Uterus (tissue), 4 donors: Measurements from ENCODE around the gene NEK4. TPM values are rescaled to one million over a fixed set of nuclear protein-coding genes. Genes with fewer than 3 reads are reported as not detected.

Experiments used
- DNase-seq, 2 donors: peaks; one replicate each; pipeline ENCODE4 v3.0.0-alpha.2; 2019 to 2020
- H3K27ac ChIP-seq, 2 donors: fragments of 200-600 bp; sonication (generic); 1 replicate in 1 of 2; 2 replicates in 1 of 2; pipeline ENCODE4 v1.5.1; 2016 to 2018
- H3K27me3 ChIP-seq, 2 donors: fragments of 200-600 bp; sonication (generic); one replicate each; pipeline ENCODE4 v1.5.1; 2018 to 2019; ENCODE audit warnings: control low read depth in 1 of 2
- H3K36me3 ChIP-seq, 2 donors: fragments of 200-600 bp; sonication (generic); one replicate each; pipeline ENCODE4 v1.5.1; 2019; ENCODE audit warnings: control low read depth in 1 of 2
- H3K4me1 ChIP-seq, 2 donors: fragments of 200-600 bp; sonication (generic); one replicate each; pipeline ENCODE4 v1.5.1; 2018 to 2019; ENCODE audit warnings: control low read depth in 1 of 2
- H3K4me3 ChIP-seq, 2 donors: fragments of 200-600 bp; sonication (generic); 1 replicate in 1 of 2; 2 replicates in 1 of 2; pipeline ENCODE4 v1.5.1; 2018 to 2019; ENCODE audit warnings: mild to moderate bottlenecking in 1 of 2
- H3K9me3 ChIP-seq, 2 donors: fragments of 200-600 bp; sonication (generic); one replicate each; pipeline ENCODE4 v1.5.1; 2019; ENCODE audit warnings: control low read depth in 1 of 2
- CTCF ChIP-seq, 4 experiments: fragments of 200-600 bp in 2 of 4; fragments of 450-650 bp in 2 of 4; sonication (generic) in 2 of 4; IDR thresholded peaks; one replicate each; pipeline ENCODE4 v1.5.1; 2016 to 2019; ENCODE audit warnings: antibody characterized with exemption in 4 of 4, mild to moderate bottlenecking in 2 of 4, moderate library complexity in 1 of 4
- POLR2A ChIP-seq, 2 donors: fragments of 450-650 bp; IDR thresholded peaks; one replicate each; pipeline ENCODE4 v1.6.1; 2016; ENCODE audit warnings: antibody characterized with exemption in 2 of 2, mild to moderate bottlenecking in 1 of 2, moderate library complexity in 1 of 2
- intact Hi-C: fragments of 100-400 bp; cut with DNase I; formaldehyde crosslinking; loops from one replicate; pipeline ENCODE4 v1.15.1; 2023; ENCODE audit warnings: low total_unique reads
- total RNA-seq, 4 donors: library from RNA; depleted of rRNA in 3 of 4; stranded (reverse); fragments of >200 nt in 3 of 4; gene quantifications; one replicate each; pipeline versions ENCODE4 v1.1.0 to v1.2.4, GENCODE V29; 2014 to 2023
- donor health status: DM: yes; HTN: yes; CAD: no.

Gene NEK4
- total RNA-seq, 4 donors from 2014 or later = 16.8 to 48.0 (median 37.7) TPM

GRCh38 chr3:52787672-52788625, 17.2 kb upstream of the NEK4 start:
- TF ChIP-seq CTCF (IDR thresholded peaks at IDR 0.05) = no peak
- no peak for TF ChIP-seq POLR2A (IDR thresholded peaks at IDR 0.05)
- Histone ChIP-seq H3K4me3 (no peak overlapping the region), H3K27ac (no peak overlapping the region), H3K9me3 (no peaks in the 10 kb centered on the region), H3K4me1 (no peaks in the 10 kb centered on the region), H3K27me3 (no peaks in the 10 kb centered on the region), H3K36me3 (no peaks in the 10 kb centered on the region)
- intact Hi-C loops = no loop called here
- peak in 1 of 2 donors; percentile 27 for DNase-seq

- no peak overlapping the region for H3K27ac ChIP-seq
Measured at GRCh38 chr3:52787246-52787645, 16.5 kb upstream of the NEK4 start.

GRCh38 chr3:52786330-52787215, 15.8 kb upstream of the NEK4 start:
- Histone ChIP-seq H3K4me3 (no peak overlapping the region), H3K27me3 (no peaks in the 10 kb centered on the region), H3K4me1 (no peaks in the 10 kb centered on the region), H3K27ac (no peak overlapping the region), H3K36me3 (no peaks in the 10 kb centered on the region), H3K9me3 (no peaks in the 10 kb centered on the region)
- no peak for TF ChIP-seq POLR2A (IDR thresholded peaks at IDR 0.05)
- no peak for TF ChIP-seq CTCF (IDR thresholded peaks at IDR 0.05)
- intact Hi-C loops = no loop called here
- DNase-seq = no peak

More at GRCh38 chr3:52787246-52787645, 16.5 kb upstream of the NEK4 start:
- DNase-seq = no peak
- no peak for TF ChIP-seq CTCF (IDR thresholded peaks at IDR 0.05)
- TF ChIP-seq POLR2A (IDR thresholded peaks at IDR 0.05) = no peak
- H3K9me3 ChIP-seq = no peaks in the 10 kb centered on the region
- intact Hi-C loops = no loop called here
- no peaks in the 10 kb centered on the region for H3K27me3 ChIP-seq
- no peak overlapping the region for H3K4me3 ChIP-seq
- no peaks in the 10 kb centered on the region for H3K36me3 ChIP-seq
- no peaks in the 10 kb centered on the region for H3K4me1 ChIP-seq

- H3K4me1 ChIP-seq = no peaks in the 10 kb centered on the region
- H3K36me3 ChIP-seq = no peaks in the 10 kb centered on the region
- H3K27me3 ChIP-seq = no peaks in the 10 kb centered on the region
- intact Hi-C loops = no loop called here
- no peak for DNase-seq
- H3K27ac ChIP-seq = no peak overlapping the region
- H3K4me3 ChIP-seq = no peak overlapping the region
- no peaks in the 10 kb centered on the region for H3K9me3 ChIP-seq
- TF ChIP-seq CTCF (IDR thresholded peaks at IDR 0.05) = no peak
- TF ChIP-seq POLR2A (IDR thresholded peaks at IDR 0.05) = no peak
Measured at GRCh38 chr3:52784931-52785590, 14.3 kb upstream of the NEK4 start.
